ENCODE data around the gene MICAL2. TPM values are rescaled to one million over a fixed set of nuclear protein-coding genes. Genes with fewer than 3 reads are reported as not detected.

Gene MICAL2
- total RNA-seq, 1 experiment from 2014 or later: 62.9 TPM

- TF ChIP-seq EZH2phosphoT487 (IDR thresholded peaks at IDR 0.05; ENCODE audit: borderline replicate concordance, low read length) (no peak), EZH2 (IDR thresholded peaks at IDR 0.05; ENCODE audit: low read length, unreplicated experiment) (no peak), CTCF (conservative IDR thresholded peaks at IDR 0.05; ENCODE audit: low read depth, low read length) (no peak)
- H3K4me3 ChIP-seq (ENCODE audit: low read length): no peak overlapping the region
- POLR2A ChIA-PET (ENCODE audit: unreplicated experiment): no interaction called here
- peak overlapping the region; percentile 7 for H2AFZ ChIP-seq (ENCODE audit: low read length)
- DNase-seq (no peak), ATAC-seq (peak; percentile 25)
- H3K36me3 ChIP-seq (ENCODE audit: low read depth, low read length): no peaks in the 10 kb centered on the region
- H3K79me2 ChIP-seq (ENCODE audit: low read length): no peaks in the 10 kb centered on the region
- H3K9me3 ChIP-seq (ENCODE audit: low read length): no peaks in the 10 kb centered on the region
- H4K20me1 ChIP-seq (ENCODE audit: low read length): no peaks in the 10 kb centered on the region
- no peaks in the 10 kb centered on the region for H3F3A ChIP-seq (ENCODE audit: low read length, unreplicated experiment)
- H3K27ac ChIP-seq (ENCODE audit: low read length): peak overlapping the region; percentile 76
- no peak overlapping the region; the same call in 1 of the 2 replicates for H3K9ac ChIP-seq (ENCODE audit: low read length)
- H3K27me3 ChIP-seq (ENCODE audit: low read length): no peaks in the 10 kb centered on the region
- H3K4me2 ChIP-seq (ENCODE audit: low read length): peak overlapping the region; percentile 35
- H3K9me2 ChIP-seq (replicated peaks; ENCODE audit: low read length): no peaks in the 10 kb centered on the region
- BruUV-seq (replicated peaks): no TSS peak
- intact Hi-C loops (cut with micrococcal nuclease): no loop called here
- CTCF ChIA-PET: no interaction called here
- H3K4me1 ChIP-seq (ENCODE audit: insufficient read depth, low read length): peaks cover 32% of the 10 kb centered on the region
Observed at GRCh38 chr11:12269446-12270214, 159.2 kb downstream of the MICAL2 start.

- POLR2A ChIA-PET (ENCODE audit: unreplicated experiment): no interaction called here
- BruUV-seq (replicated peaks): no TSS peak
Observed at GRCh38 chr11:12270215-12270797, 159.9 kb downstream of the MICAL2 start.

More at GRCh38 chr11:12270215-12270797, 159.9 kb downstream of the MICAL2 start:
- ATAC-seq: peak; percentile 17; the same call in 1 of the 2 replicates
- H3F3A ChIP-seq (ENCODE audit: low read length, unreplicated experiment): no peaks in the 10 kb centered on the region
- no peaks in the 10 kb centered on the region for H3K27me3 ChIP-seq (ENCODE audit: low read length)
- H3K36me3 ChIP-seq (ENCODE audit: low read depth, low read length): no peaks in the 10 kb centered on the region
- H3K4me3 ChIP-seq (ENCODE audit: low read length): no peak overlapping the region
- DNase-seq: no peak
- no peak overlapping the region for H3K4me2 ChIP-seq (ENCODE audit: low read length)
- no peaks in the 10 kb centered on the region for H4K20me1 ChIP-seq (ENCODE audit: low read length)
- no peaks in the 10 kb centered on the region for H3K79me2 ChIP-seq (ENCODE audit: low read length)
- TF ChIP-seq EZH2 (IDR thresholded peaks at IDR 0.05; ENCODE audit: low read length, unreplicated experiment): no peak
- no peak for TF ChIP-seq CTCF (conservative IDR thresholded peaks at IDR 0.05; ENCODE audit: low read depth, low read length)
- TF ChIP-seq EZH2phosphoT487 (IDR thresholded peaks at IDR 0.05; ENCODE audit: borderline replicate concordance, low read length): no peak
- peaks cover 32% of the 10 kb centered on the region for H3K4me1 ChIP-seq (ENCODE audit: insufficient read depth, low read length)
- no peaks in the 10 kb centered on the region for H3K9me3 ChIP-seq (ENCODE audit: low read length)
- no peak overlapping the region for H2AFZ ChIP-seq (ENCODE audit: low read length)
- H3K27ac ChIP-seq (ENCODE audit: low read length): peak overlapping the region; percentile 76; the same call in 1 of the 2 replicates
- intact Hi-C loops (cut with micrococcal nuclease): no loop called here
- H3K9me2 ChIP-seq (replicated peaks; ENCODE audit: low read length): no peaks in the 10 kb centered on the region
- CTCF ChIA-PET: no interaction called here
- no peak overlapping the region for H3K9ac ChIP-seq (ENCODE audit: low read length)

Data from PC-3 (cell line).